ENCODE results near the gene ZDHHC5.

ZDHHC5 gene

GRCh38 chr11:57656885-57657193 lies 11.1 kb upstream of the ZDHHC5 start:
- TF ChIP-seq CTCF (IDR thresholded peaks at IDR 0.05; ENCODE audit: low read depth, low read length), result no peak
- peak overlapping the region; percentile 97 for H3K4me3 ChIP-seq (ENCODE audit: low read depth, low read length)

- TF ChIP-seq CTCF (IDR thresholded peaks at IDR 0.05; ENCODE audit: low read depth, low read length), result no peak
- peak within 1 kb of the TSS; percentile 97 for H3K4me3 ChIP-seq (ENCODE audit: low read depth, low read length)
These were observed 10.5 kb upstream of the ZDHHC5 start, which contains the start of gene CLP1 for GRCh38 chr11:57657194-57658022. TSS of gene CLP1 (plus strand) at chr11:57657762. CDS start at chr11:57659477, 1,715 bp downstream.

GRCh38 chr11:57658023-57658361 lies 9.9 kb upstream of the ZDHHC5 start:
- TF ChIP-seq CTCF (IDR thresholded peaks at IDR 0.05; ENCODE audit: low read depth, low read length), result no peak
- H3K4me3 ChIP-seq (ENCODE audit: low read depth, low read length), result peak overlapping the region; percentile 97

GRCh38 chr11:57659669-57660068 lies 8.2 kb upstream of the ZDHHC5 start:
- no peak overlapping the region for H3K4me3 ChIP-seq (ENCODE audit: low read depth, low read length)
- no peak for TF ChIP-seq CTCF (IDR thresholded peaks at IDR 0.05; ENCODE audit: low read depth, low read length)

- TF ChIP-seq CTCF (IDR thresholded peaks at IDR 0.05; ENCODE audit: low read depth, low read length), result 0 out of 2 replicates have a peak, but pooled peaks have one; percentile 4
- no peak overlapping the region for H3K4me3 ChIP-seq (ENCODE audit: low read depth, low read length)
These were observed 5.0 kb upstream of the ZDHHC5 start for GRCh38 chr11:57662893-57663292.

- H3K4me3 ChIP-seq (ENCODE audit: low read depth, low read length), result no peak overlapping the region
- no peak for TF ChIP-seq CTCF (IDR thresholded peaks at IDR 0.05; ENCODE audit: low read depth, low read length)
These were observed 3.9 kb upstream of the ZDHHC5 start for GRCh38 chr11:57663975-57664374.

GRCh38 chr11:57667117-57667735 lies 688 bp upstream of the ZDHHC5 start:
- H3K4me3 ChIP-seq (ENCODE audit: low read depth, low read length), result peak overlapping the region; percentile 97
- no peak for TF ChIP-seq CTCF (IDR thresholded peaks at IDR 0.05; ENCODE audit: low read depth, low read length)

Data from WI38 (cell line).